ENCODE measurements around the gene PFDN2. TPM values are rescaled to one million over a fixed set of nuclear protein-coding genes. Genes with fewer than 3 reads are reported as not detected.

Gene PFDN2
- total RNA-seq, 1 donor from 2014 or later: 74.1 TPM

- no peaks in the 10 kb centered on the region for H3K9me3 ChIP-seq (ENCODE audit: low read depth)
- peaks cover 4% of the 10 kb centered on the region for H3K4me1 ChIP-seq
- Mint-ChIP-seq H3K9me3 (no peaks in the 10 kb centered on the region), H3K27ac (no peak overlapping the region), H3K36me3 (no peaks in the 10 kb centered on the region), H3K4me1 (peaks cover 3% of the 10 kb centered on the region), H3K27me3 (ENCODE audit: insufficient read depth, low read depth) (peaks cover 3% of the 10 kb centered on the region), H3K4me3 (no peak overlapping the region)
- DNase-seq (ENCODE audit: low spot score): no peak
- H2AFZ ChIP-seq (replicated peaks): no peak overlapping the region
- no peak overlapping the region for H3K27ac ChIP-seq
- no peak overlapping the region for H3K4me2 ChIP-seq
- H3K9ac ChIP-seq: no peak overlapping the region
- no peak overlapping the region for H3K4me3 ChIP-seq
- no peaks in the 10 kb centered on the region for H4K20me1 ChIP-seq (ENCODE audit: low read depth)
- H3K79me2 ChIP-seq (ENCODE audit: low read depth): no peaks in the 10 kb centered on the region
- no peaks in the 10 kb centered on the region for H3K36me3 ChIP-seq
- H3F3A ChIP-seq (ENCODE audit: low read depth): no peaks in the 10 kb centered on the region
- no peak for TF ChIP-seq EZH2 (IDR thresholded peaks at IDR 0.05)
- TF ChIP-seq, protein P1, sequence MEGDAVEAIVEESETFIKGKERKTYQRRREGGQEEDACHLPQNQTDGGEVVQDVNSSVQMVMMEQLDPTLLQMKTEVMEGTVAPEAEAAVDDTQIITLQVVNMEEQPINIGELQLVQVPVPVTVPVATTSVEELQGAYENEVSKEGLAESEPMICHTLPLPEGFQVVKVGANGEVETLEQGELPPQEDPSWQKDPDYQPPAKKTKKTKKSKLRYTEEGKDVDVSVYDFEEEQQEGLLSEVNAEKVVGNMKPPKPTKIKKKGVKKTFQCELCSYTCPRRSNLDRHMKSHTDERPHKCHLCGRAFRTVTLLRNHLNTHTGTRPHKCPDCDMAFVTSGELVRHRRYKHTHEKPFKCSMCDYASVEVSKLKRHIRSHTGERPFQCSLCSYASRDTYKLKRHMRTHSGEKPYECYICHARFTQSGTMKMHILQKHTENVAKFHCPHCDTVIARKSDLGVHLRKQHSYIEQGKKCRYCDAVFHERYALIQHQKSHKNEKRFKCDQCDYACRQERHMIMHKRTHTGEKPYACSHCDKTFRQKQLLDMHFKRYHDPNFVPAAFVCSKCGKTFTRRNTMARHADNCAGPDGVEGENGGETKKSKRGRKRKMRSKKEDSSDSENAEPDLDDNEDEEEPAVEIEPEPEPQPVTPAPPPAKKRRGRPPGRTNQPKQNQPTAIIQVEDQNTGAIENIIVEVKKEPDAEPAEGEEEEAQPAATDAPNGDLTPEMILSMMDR (IDR thresholded peaks at IDR 0.05): no peak
- TF ChIP-seq EZH2phosphoT487 (IDR thresholded peaks at IDR 0.05): no peak
- no peaks in the 10 kb centered on the region for H3K27me3 ChIP-seq
Observed at GRCh38 chr1:161145832-161146231, 28.0 kb upstream of the PFDN2 start.

DNA sequence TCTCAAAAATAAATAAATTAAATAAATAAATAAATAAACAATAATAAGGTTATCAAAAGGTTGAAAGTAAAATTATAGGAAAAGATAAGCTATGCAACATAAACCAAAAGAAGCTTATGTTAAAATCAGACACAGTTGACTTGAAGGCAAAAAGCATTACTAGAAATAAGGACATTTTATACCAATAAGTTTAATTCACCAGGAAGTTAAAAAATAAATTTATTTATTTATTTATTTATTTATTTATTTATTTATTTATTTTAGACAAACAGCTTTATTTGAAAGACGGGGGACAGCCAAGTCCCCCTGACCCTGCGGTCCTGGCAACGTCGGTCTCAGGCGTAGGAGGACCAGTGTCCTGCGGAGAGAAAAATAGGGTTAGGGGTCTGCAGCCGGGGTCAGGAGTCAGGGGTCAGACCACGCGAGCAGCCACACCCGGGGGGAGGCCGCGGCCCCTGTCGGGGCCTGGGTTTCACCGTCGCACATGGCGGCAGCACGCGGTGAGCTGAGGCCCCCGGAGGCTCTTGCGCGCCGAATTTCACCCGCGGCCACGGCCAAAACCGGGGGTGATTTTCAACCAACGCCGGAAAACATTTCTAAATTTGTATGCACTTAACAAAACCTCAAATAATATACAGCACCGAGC is 23.0 kb upstream of the PFDN2 start:
- Mint-ChIP-seq H3K36me3 (peaks cover 1% of the 10 kb centered on the region), H3K27me3 (ENCODE audit: insufficient read depth, low read depth) (no peaks in the 10 kb centered on the region), H3K9me3 (no peaks in the 10 kb centered on the region), H3K27ac (no peak overlapping the region), H3K4me1 (no peaks in the 10 kb centered on the region), H3K4me3 (no peak overlapping the region)
- H3F3A ChIP-seq (ENCODE audit: low read depth): peaks cover 6% of the 10 kb centered on the region
- H3K27me3 ChIP-seq: no peaks in the 10 kb centered on the region
- no peaks in the 10 kb centered on the region for H3K4me1 ChIP-seq
- no peak for TF ChIP-seq EZH2phosphoT487 (IDR thresholded peaks at IDR 0.05)
- no peak overlapping the region for H3K9ac ChIP-seq
- H3K4me2 ChIP-seq: no peak overlapping the region
- H3K9me3 ChIP-seq (ENCODE audit: low read depth): no peaks in the 10 kb centered on the region
- DNase-seq (ENCODE audit: low spot score): no peak
- no peaks in the 10 kb centered on the region for H4K20me1 ChIP-seq (ENCODE audit: low read depth)
- no peaks in the 10 kb centered on the region for H3K36me3 ChIP-seq
- no peak overlapping the region for H3K4me3 ChIP-seq
- no peak overlapping the region for H2AFZ ChIP-seq (replicated peaks)
- no peak overlapping the region for H3K27ac ChIP-seq
- H3K79me2 ChIP-seq (ENCODE audit: low read depth): no peaks in the 10 kb centered on the region

GRCh38 chr1:161139766-161140165 is 21.9 kb upstream of the PFDN2 start:
- H3F3A ChIP-seq (ENCODE audit: low read depth): peaks cover 6% of the 10 kb centered on the region
- no peaks in the 10 kb centered on the region for H3K36me3 ChIP-seq
- Mint-ChIP-seq H3K4me3 (no peak overlapping the region), H3K4me1 (peaks cover 4% of the 10 kb centered on the region), H3K36me3 (peaks cover 7% of the 10 kb centered on the region), H3K27me3 (ENCODE audit: insufficient read depth, low read depth) (no peaks in the 10 kb centered on the region), H3K9me3 (no peaks in the 10 kb centered on the region), H3K27ac (no peak overlapping the region)
- no peak overlapping the region for H2AFZ ChIP-seq (replicated peaks)
- H3K9me3 ChIP-seq (ENCODE audit: low read depth): no peaks in the 10 kb centered on the region
- H3K4me1 ChIP-seq: no peaks in the 10 kb centered on the region
- no peaks in the 10 kb centered on the region for H3K27me3 ChIP-seq
- no peak overlapping the region for H3K27ac ChIP-seq
- H3K4me2 ChIP-seq: no peak overlapping the region
- H4K20me1 ChIP-seq (ENCODE audit: low read depth): no peaks in the 10 kb centered on the region
- peaks cover 6% of the 10 kb centered on the region for H3K79me2 ChIP-seq (ENCODE audit: low read depth)
- TF ChIP-seq, protein P1 (IDR thresholded peaks at IDR 0.05): peak; percentile 60
- no peak for TF ChIP-seq EZH2phosphoT487 (IDR thresholded peaks at IDR 0.05)
- H3K4me3 ChIP-seq: no peak overlapping the region
- no peak overlapping the region for H3K9ac ChIP-seq
- DNase-seq (ENCODE audit: low spot score): peak; percentile 56

GRCh38 chr1:161138431-161138830 is 20.6 kb upstream of the PFDN2 start:
- no peak for DNase-seq (ENCODE audit: low spot score)
- peaks cover 7% of the 10 kb centered on the region for H3K36me3 Mint-ChIP-seq
- H3K36me3 ChIP-seq: no peaks in the 10 kb centered on the region

More at GRCh38 chr1:161138431-161138830, 20.6 kb upstream of the PFDN2 start:
- no peaks in the 10 kb centered on the region for H3K9me3 ChIP-seq (ENCODE audit: low read depth)
- H3K79me2 ChIP-seq (ENCODE audit: low read depth): peaks cover 19% of the 10 kb centered on the region
- no peaks in the 10 kb centered on the region for H3K9me3 Mint-ChIP-seq
- H3K4me1 Mint-ChIP-seq: peaks cover 4% of the 10 kb centered on the region
- no peaks in the 10 kb centered on the region for H4K20me1 ChIP-seq (ENCODE audit: low read depth)
- no peaks in the 10 kb centered on the region for H3K4me1 ChIP-seq
- no peaks in the 10 kb centered on the region for H3K27me3 ChIP-seq
- no peak overlapping the region for H3K4me2 ChIP-seq
- TF ChIP-seq, protein P1 (IDR thresholded peaks at IDR 0.05): no peak
- TF ChIP-seq EZH2 (IDR thresholded peaks at IDR 0.05): no peak
- TF ChIP-seq EZH2phosphoT487 (IDR thresholded peaks at IDR 0.05): no peak
- no peak overlapping the region for H3K4me3 ChIP-seq
- no peak overlapping the region for H3K9ac ChIP-seq
- peaks cover 15% of the 10 kb centered on the region for H3F3A ChIP-seq (ENCODE audit: low read depth)
- H2AFZ ChIP-seq (replicated peaks): no peak overlapping the region
- H3K27ac Mint-ChIP-seq: no peak overlapping the region
- no peak overlapping the region for H3K27ac ChIP-seq
- no peak overlapping the region for H3K4me3 Mint-ChIP-seq
- H3K27me3 Mint-ChIP-seq (ENCODE audit: insufficient read depth, low read depth): no peaks in the 10 kb centered on the region
